B cell (primary cell): ENCODE results near the gene EPB41L2.

Experiments
- CTCF ChIP-seq: fragments of 200-600 bp; IDR thresholded peaks from one replicate; pipeline ENCODE4 v1.8.0; 2022; ENCODE audit warnings: antibody characterized with exemption, mild to moderate bottlenecking
- EZH2 ChIP-seq: IDR thresholded peaks from 2 replicates; pipeline ENCODE4 v1.6.1; 2012; ENCODE audit warnings: borderline replicate concordance, low read depth, mild to moderate bottlenecking, moderate library complexity, low read length; ENCODE audit not compliant: insufficient read depth, poor library complexity, severe bottlenecking

DNA sequence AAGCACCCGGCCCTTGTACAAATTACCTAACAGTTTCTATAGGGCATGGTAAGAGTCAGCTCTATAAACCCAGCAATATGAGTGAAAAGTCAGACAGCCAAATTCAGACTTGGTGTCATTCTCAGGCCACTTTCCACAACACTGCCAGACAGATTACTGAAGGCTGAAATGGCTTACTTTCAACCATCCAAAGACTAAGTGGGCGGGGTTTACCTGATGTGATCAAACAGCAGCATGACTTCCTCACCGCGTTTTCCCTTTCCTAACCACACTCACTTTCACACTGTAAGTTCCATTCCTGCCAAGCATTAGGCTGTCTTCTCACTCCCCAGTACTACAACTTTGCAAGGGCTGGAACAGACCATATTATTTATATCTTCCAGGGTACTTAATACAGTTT is 149.9 kb downstream of the EPB41L2 start:
- TF ChIP-seq CTCF (no peak), EZH2 (no peak)
